GM12878 (cell line): Measurements from ENCODE around the gene FARS2. TPM values are rescaled to one million over a fixed set of nuclear protein-coding genes. Genes with fewer than 3 reads are reported as not detected.

Experiments used
- ATAC-seq: fragments of 200-7000 bp; cut with Tn5 transposase; 3 replicates; pipeline ENCODE4 v1.9.1; 2020; ENCODE audit warnings: mild to moderate bottlenecking, moderate library complexity
- BruUV-seq: library from RNA; stranded (reverse); fragments of 400-500 nt; replicated peaks from 2 replicates; lab custom pipeline; 2021; lab: Mats Ljungman, UMichigan
- CTCF ChIA-PET: fragments of 300-600 bp; sonication (Branson Sonifier 250); formaldehyde crosslinking; extraction: SDS; loops from one replicate; lab custom pipeline; 2021; ENCODE audit warnings: inconsistent platforms; lab: Yijun Ruan, JAX
- POLR2A ChIA-PET: fragments of 350-600 bp; formaldehyde crosslinking; extraction: SDS; loops from one replicate; lab custom pipeline; 2021; ENCODE audit warnings: inconsistent platforms; lab: Charles Lee
- RAD21 ChIA-PET: fragments of 300-600 bp; sonication (Branson Sonifier 250); formaldehyde crosslinking; loops from one replicate; lab custom pipeline; 2023; ENCODE audit warnings: antibody characterized with exemption; ENCODE audit not compliant: unreplicated experiment; lab: Charles Lee
- SMC1A ChIA-PET: fragments of 300-600 bp; sonication (Branson Sonifier 250); formaldehyde crosslinking; loops from one replicate; lab custom pipeline; 2023; ENCODE audit not compliant: unreplicated experiment, uncharacterized antibody; lab: Charles Lee
- DNase-seq: peaks from one replicate; pipeline ENCODE4 v3.0.0-alpha.2; 2011; ENCODE audit warnings: low read depth, low spot score
- FAIRE-seq: peaks from 3 replicates; lab custom pipeline; 2011; peaks lifted over from hg19 to GRCh38; lab: Jason Lieb, UNC
- H2AFZ ChIP-seq: 2 replicates; pipeline ENCODE4 v1.6.0; 2011; ENCODE audit warnings: low read depth, low read length, control low read depth; ENCODE audit not compliant: control insufficient read depth
- H3K27ac ChIP-seq: 2 replicates; pipeline ENCODE4 v1.5.1; 2011; ENCODE audit warnings: control low read depth; ENCODE audit not compliant: control insufficient read depth, insufficient read depth
- H3K27me3 ChIP-seq, 2 experiments: replicated peaks in 1 of 2; 2 replicates each; pipeline versions ENCODE4 v1.6.0 to v1.6.1; 2011; ENCODE audit warnings: low read length in 1 of 2; ENCODE audit not compliant: control insufficient read depth in 2 of 2, insufficient read depth in 2 of 2
- H3K36me3 ChIP-seq, 2 experiments: 2 replicates each; pipeline ENCODE4 v1.5.1; 2011; ENCODE audit warnings: low read length in 1 of 2; ENCODE audit not compliant: control insufficient read depth in 2 of 2, insufficient read depth in 2 of 2
- H3K4me1 ChIP-seq: 2 replicates; pipeline ENCODE4 v1.6.1; 2011; ENCODE audit warnings: mild to moderate bottlenecking, low read length, moderate library complexity, mixed read lengths; ENCODE audit not compliant: control insufficient read depth, insufficient read depth
- H3K4me2 ChIP-seq: 2 replicates; pipeline ENCODE4 v1.6.0; 2011; ENCODE audit warnings: control low read depth; ENCODE audit not compliant: control insufficient read depth, insufficient read depth
- H3K4me3 ChIP-seq: fragments of 200-600 bp; sonication (generic); 2 replicates; pipeline ENCODE4 v1.5.1; 2016
- H3K79me2 ChIP-seq: 2 replicates; pipeline ENCODE4 v1.6.0; 2011; ENCODE audit warnings: low read length; ENCODE audit not compliant: control insufficient read depth, insufficient read depth
- H3K9ac ChIP-seq: 2 replicates; pipeline ENCODE4 v1.8.0; 2011; ENCODE audit warnings: low read length, control low read depth, mixed read lengths; ENCODE audit not compliant: control insufficient read depth, insufficient read depth
- H3K9me3 ChIP-seq: replicated peaks from 3 replicates; pipeline ENCODE4 v1.5.1; 2011; ENCODE audit warnings: mild to moderate bottlenecking, low read length; ENCODE audit not compliant: control insufficient read depth, insufficient read depth
- H4K20me1 ChIP-seq: 2 replicates; pipeline ENCODE4 v1.6.0; 2011; ENCODE audit not compliant: control insufficient read depth, insufficient read depth
- DPF2 ChIP-seq: fragments of 450-650 bp; IDR thresholded peaks from 2 replicates; pipeline ENCODE4 v1.6.1; 2017; ENCODE audit warnings: mild to moderate bottlenecking
- ELK1 ChIP-seq: IDR thresholded peaks from 2 replicates; pipeline ENCODE4 v1.6.1; 2012; ENCODE audit warnings: low read depth, low read length, improper control_type of control experiment
- IKZF1 ChIP-seq: fragments of 450-650 bp; conservative IDR thresholded peaks from 2 replicates; pipeline ENCODE4 v1.6.1; 2017; ENCODE audit warnings: antibody characterized with exemption, mild to moderate bottlenecking
- JUNB ChIP-seq: IDR thresholded peaks from 2 replicates; pipeline ENCODE4 v1.6.1; 2016; ENCODE audit warnings: antibody characterized with exemption, mild to moderate bottlenecking
- LARP7 ChIP-seq: fragments of 450-650 bp; IDR thresholded peaks from 2 replicates; pipeline ENCODE4 v1.6.1; 2017; ENCODE audit warnings: mild to moderate bottlenecking
- NFYA ChIP-seq: IDR thresholded peaks from 2 replicates; pipeline ENCODE4 v1.6.1; 2011; ENCODE audit warnings: low read depth, mild to moderate bottlenecking, low read length, improper control_type of control experiment, borderline replicate concordance
- PBX3 ChIP-seq: IDR thresholded peaks from 2 replicates; pipeline ENCODE4 v1.6.1; 2011; ENCODE audit warnings: mild to moderate bottlenecking, low read depth, low read length, moderate library complexity; ENCODE audit not compliant: insufficient replicate concordance
- SPI1 ChIP-seq: IDR thresholded peaks from 2 replicates; pipeline ENCODE4 v1.6.1; 2011; ENCODE audit warnings: low read depth, mild to moderate bottlenecking, low read length, moderate library complexity, borderline replicate concordance; ENCODE audit not compliant: insufficient read depth
- WGBS: methylation state at CpG from one replicate; pipeline ENCODE4 v1.1.6; 2016; ENCODE audit warnings: low lambda C conversion rate; ENCODE audit not compliant: insufficient replicate concordance, insufficient coverage; ENCODE audit errors: missing lambda C conversion rate; 5-methylcytosine and 5-hydroxymethylcytosine counted together
- in situ Hi-C: fragments of 300-500 bp; cut with MboI; formaldehyde crosslinking; loops from 9 replicates; pipeline ENCODE4 v1.14.3; 2018; ENCODE audit warnings: mixed read lengths
- intact Hi-C: fragments of 100-400 bp; cut with micrococcal nuclease; formaldehyde crosslinking; loops from one replicate; pipeline ENCODE4 v1.14.2; 2022; ENCODE audit not compliant: unreplicated experiment
- polyA plus RNA-seq, 11 experiments: library from polyadenylated mRNA; depleted of rRNA in 4 of 11; unstranded in 6 of 11; stranded (reverse) in 5 of 11; fragments of >200 nt; fragmentation: Nextera tagmentation in 4 of 11; fragmentation: Illumina TruSeq in 1 of 11; extraction: Ambion mirVana in 4 of 11; extraction: Trizol in 1 of 11; gene quantifications; 1 replicate in 1 of 11; 2 replicates in 10 of 11; pipeline versions ENCODE4 v1.2.1 to v1.2.3, GENCODE V29; 2011 to 2016; ENCODE audit warnings: inconsistent platforms in 2 of 11, missing spikeins in 2 of 11, low read depth in 1 of 11
- total RNA-seq, 4 experiments: library from RNA; depleted of rRNA in 3 of 4; stranded (reverse); fragments of >200 nt in 3 of 4; fragmentation: Illumina TruSeq in 1 of 4; extraction: Trizol in 1 of 4; gene quantifications; 2 replicates each; pipeline versions ENCODE4 v1.2.1 to v1.2.3, GENCODE V29; 2013 to 2021

The FARS2 gene
- total and polyA plus RNA-seq, 10 of the 15 experiments (the other 5 are each of a cell fraction or from before 2014, with no cell fraction given), result 16.8 to 46.7 (median 25.6) TPM

GRCh38 chr6:5461365-5461764, 200.1 kb downstream of the FARS2 start:
- no peak overlapping the region for H3K9ac ChIP-seq
- intact Hi-C loops (no loop called here), in situ Hi-C loops (no loop called here)
- SMC1A ChIA-PET, result interaction anchor here (2.2 kb wide), 1 partner anchor 10 kb away, joined by 7 read pairs; no protein-coding TSS in a partner anchor
- no peak overlapping the region for H3K4me2 ChIP-seq
- H3K4me3 ChIP-seq, result no peak overlapping the region
- RAD21 ChIA-PET, result interaction anchor here (0.9 kb wide), 1 partner anchor 8 kb away, joined by 3 read pairs; no protein-coding TSS in a partner anchor
- FAIRE-seq (no peak), ATAC-seq (no peak), DNase-seq (no peak)
- H3K27ac ChIP-seq, result no peak overlapping the region
- no peaks in the 10 kb centered on the region for H3K9me3 ChIP-seq
- TF ChIP-seq NFYA (no peak), ELK1 (no peak), LARP7 (no peak), JUNB (no peak), DPF2 (no peak)
- H3K79me2 ChIP-seq, result no peaks in the 10 kb centered on the region
- H3K4me1 ChIP-seq, result no peaks in the 10 kb centered on the region
- H2AFZ ChIP-seq, result no peak overlapping the region
- POLR2A ChIA-PET, result interaction anchor here (0.6 kb wide), 1 partner anchor 739 kb away, joined by 5 read pairs; no protein-coding TSS in a partner anchor
- H4K20me1 ChIP-seq, result peaks cover 3% of the 10 kb centered on the region; the same call in 1 of the 2 replicates
- H3K27me3 ChIP-seq, result no peaks in the 10 kb centered on the region
- no peaks in the 10 kb centered on the region for H3K36me3 ChIP-seq
- no TSS peak for BruUV-seq
- CTCF ChIA-PET, result interaction anchor here (0.6 to 1.5 kb wide), 2 partner anchors 10 to 532 kb away, joined by 3 to 8 read pairs; no protein-coding TSS in a partner anchor
- 89% methylated on average over 2 of the region's 2 CpGs for WGBS

GRCh38 chr6:5462856-5463255, 201.5 kb downstream of the FARS2 start:
- ChIA-PET POLR2A (no interaction called here), SMC1A (interaction anchor here (1.0 to 2.2 kb wide), 2 partner anchors 8 to 10 kb away, joined by 3 to 7 read pairs; no protein-coding TSS in a partner anchor), CTCF (no interaction called here), RAD21 (no interaction called here)
- Histone ChIP-seq H4K20me1 (peaks cover 1% of the 10 kb centered on the region; the same call in 1 of the 2 replicates), H3K9me3 (no peaks in the 10 kb centered on the region), H3K36me3 (no peaks in the 10 kb centered on the region), H3K4me1 (no peaks in the 10 kb centered on the region), H3K27me3 (no peaks in the 10 kb centered on the region), H2AFZ (no peak overlapping the region), H3K79me2 (no peaks in the 10 kb centered on the region), H3K9ac (no peak overlapping the region), H3K4me3 (no peak overlapping the region), H3K4me2 (no peak overlapping the region), H3K27ac (no peak overlapping the region)
- FAIRE-seq (no peak), ATAC-seq (no peak), DNase-seq (no peak)
- no peak for TF ChIP-seq SPI1
- TF ChIP-seq IKZF1, result no peak
- no peak for TF ChIP-seq PBX3
- intact Hi-C loops (no loop called here), in situ Hi-C loops (no loop called here)
- WGBS, result 82% methylated on average over 6 of the region's 6 CpGs
- no TSS peak for BruUV-seq
